ENCODE measurements around the gene HTN1.
"Not testable (repeated sequence)": the region's sequence is repeated elsewhere in the genome, so short reads cannot be mapped to it uniquely, and the experiment has no call there.

Gene HTN1

DNA sequence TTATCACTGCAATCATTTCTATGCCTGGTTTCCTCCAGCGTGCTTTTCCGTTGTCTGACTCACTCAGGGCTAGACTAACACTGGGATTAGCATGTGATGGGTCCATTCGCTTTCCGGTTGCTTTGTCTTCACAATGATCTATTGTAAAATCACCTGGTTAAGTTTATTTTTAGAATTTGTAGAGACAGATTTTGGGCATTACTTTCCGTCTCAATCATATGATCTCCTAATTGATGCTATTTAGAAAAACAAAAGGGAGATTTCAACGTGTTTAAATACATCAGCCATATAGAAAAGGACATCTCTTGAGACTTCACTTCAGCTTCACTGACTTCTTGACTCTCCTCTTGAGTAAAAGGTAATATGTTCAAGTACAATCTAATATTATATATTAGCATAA is at the start of gene HTN1:
HTN1 (plus strand) TSS at position 301 of the 400 bp plus-strand sequence. CDS start 2,639 bp downstream, outside the sequence.
- not testable (repeated sequence) for DNase-seq (ENCODE audit: low spot score)

DNA sequence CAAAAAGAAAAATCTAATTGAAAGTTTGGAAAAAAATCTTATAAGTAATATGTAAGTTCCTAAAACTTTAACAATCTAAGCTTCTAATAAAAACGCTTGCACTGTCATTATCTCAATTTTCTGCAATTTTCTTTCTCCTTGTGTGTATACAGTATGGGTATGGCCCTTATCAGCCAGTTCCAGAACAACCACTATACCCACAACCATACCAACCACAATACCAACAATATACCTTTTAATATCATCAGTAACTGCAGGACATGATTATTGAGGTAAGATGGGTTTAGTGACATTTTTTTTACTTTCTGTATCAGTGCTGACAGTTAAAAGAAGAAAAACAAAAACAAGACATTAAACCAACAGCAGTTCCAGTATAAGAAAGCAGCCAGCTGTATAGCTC is 49.5 kb upstream of the HTN1 start:
- DNase-seq (ENCODE audit: low spot score), result no peak

DNA sequence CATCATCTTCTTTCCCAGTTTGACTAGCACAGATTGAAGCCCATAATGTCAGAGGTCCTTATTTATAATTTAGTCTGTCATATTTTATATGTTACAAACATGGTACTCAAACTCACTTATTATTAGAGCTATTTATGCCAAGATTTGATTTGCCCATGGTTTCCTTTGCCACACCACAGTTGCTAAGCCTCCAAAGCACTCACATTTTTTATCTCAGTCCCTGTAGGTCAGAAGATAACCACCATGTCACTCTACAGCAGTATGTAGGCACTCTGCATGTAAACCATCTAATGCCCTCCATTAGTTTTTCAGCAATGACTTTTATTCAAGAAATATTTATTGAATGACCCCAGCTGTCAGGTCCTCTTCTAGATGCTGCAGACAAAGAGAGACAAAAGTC is 47.7 kb upstream of the HTN1 start:
- no peak for DNase-seq (ENCODE audit: low spot score)

DNA sequence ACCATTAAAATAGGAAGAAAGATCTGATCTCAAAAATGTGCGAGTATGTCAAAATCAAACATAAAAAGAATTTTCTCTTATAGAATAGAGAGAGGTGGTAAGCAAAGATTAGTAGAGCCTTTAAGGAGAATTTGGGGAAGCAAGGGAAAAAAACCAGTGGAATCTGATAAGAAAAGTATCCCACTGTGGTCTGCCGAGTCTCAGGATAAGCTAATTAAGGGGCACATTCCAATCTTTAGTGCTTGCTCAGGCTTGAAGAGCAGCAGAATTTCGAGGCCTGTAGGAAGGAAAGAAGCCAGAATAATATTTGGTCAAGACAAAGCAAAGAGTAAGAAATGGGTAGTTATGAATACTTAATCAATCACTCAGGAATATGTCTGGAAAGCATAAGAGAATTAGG is 41.5 kb upstream of the HTN1 start:
- no peak for DNase-seq (ENCODE audit: low spot score)

DNA sequence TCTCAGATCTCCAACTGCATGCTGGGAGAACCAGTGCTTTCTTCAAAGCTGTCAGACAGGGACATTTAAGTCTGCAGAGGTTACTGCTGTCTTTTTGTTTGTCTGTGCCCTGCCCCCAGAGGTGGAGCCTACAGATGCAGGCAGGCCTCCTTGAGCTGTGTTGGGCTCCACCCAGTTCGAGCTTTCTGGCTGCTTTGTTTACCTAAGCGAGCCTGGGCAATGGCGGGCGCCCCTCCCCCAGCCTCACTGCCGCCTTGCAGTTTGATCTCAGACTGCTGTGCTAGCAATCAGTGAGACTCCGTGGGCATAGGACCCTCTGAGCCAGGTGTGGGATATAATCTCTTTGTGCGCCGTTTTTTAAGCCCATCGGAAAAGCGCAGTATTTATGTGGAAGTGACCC is 31.2 kb upstream of the HTN1 start:
- DNase-seq (ENCODE audit: low spot score), result not testable (repeated sequence)

DNA sequence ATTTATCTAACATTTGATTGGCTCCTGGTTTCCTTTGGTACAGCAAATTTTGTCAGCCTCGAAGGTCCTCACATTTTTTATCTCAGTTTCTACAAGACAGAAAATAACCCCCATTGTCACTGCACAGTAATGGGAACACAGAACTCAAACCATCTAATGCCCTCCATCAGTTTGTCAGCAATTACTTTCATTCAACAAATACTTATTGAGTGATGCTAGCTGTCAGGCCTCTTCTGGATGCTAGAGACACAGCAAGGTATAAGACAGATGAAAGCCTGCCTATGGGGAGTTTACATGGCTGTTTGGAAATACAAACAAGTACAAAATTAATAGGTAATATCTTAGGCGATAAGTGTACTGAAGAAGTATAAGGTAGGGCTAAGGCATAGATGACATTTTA is 27.0 kb upstream of the HTN1 start:
- DNase-seq (ENCODE audit: low spot score), result no peak

DNA sequence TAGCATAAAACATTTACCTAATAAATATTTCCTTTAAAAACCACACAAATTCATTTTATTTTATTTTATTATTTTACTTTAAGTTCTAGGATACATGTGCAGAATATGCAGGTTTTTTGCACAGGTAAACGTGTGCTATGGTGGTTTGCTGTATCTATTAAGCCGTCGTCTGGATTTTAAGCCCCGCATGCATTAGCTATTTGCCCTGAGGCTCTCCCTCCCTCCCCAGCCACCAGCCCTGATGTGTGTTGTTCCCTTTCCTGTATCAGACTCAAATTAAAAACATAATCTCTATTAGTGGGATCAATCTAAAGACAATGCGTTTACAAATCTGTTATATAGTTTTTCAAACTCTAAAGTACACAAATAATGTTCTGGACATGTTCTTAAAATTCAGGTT is 23.2 kb upstream of the HTN1 start:
- no peak for DNase-seq (ENCODE audit: low spot score)

DNA sequence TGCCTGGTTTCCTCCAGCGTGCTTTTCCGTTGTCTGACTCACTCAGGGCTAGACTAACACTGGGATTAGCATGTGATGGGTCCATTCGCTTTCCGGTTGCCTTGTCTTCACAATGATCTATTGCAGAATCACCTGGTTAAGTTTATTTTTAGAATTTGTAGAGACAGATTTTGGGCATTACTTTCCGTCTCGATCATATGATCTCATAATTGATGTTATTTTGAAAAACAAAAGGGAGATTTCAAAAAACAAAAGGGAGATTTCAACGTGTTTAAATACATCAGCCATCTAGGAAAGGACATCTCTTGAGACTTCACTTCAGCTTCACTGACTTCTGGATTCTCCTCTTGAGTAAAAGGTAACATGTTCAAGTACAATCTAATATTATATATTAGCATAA is 22.1 kb upstream of the HTN1 start, which contains the start of gene HTN3:
HTN3 (plus strand) TSS at position 301 of the 400 bp plus-strand sequence. CDS start 2,282 bp downstream, outside the sequence.
- not testable (repeated sequence) for DNase-seq (ENCODE audit: low spot score)

DNA sequence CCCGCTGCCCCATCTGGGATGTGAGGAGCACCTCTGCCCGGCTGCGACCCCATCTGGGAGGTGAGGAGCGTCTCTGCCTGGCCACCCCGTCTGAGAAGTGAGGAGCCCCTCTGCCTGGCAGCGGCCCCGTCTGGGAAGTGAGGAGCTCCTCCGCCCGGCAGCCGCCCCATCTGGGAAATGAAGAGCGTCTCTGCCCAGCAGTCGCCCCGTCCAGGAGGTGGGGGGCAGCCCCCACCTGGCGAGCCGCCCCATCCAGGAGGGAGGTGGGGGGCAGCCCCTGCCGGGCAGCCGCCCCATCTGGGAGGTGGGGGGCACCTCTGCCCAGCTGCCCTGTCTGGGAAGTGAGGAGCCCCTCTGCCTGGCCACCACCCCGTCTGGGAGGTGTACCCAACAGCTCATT is 12.7 kb upstream of the HTN1 start:
- not testable (repeated sequence) for DNase-seq (ENCODE audit: low spot score)

DNA sequence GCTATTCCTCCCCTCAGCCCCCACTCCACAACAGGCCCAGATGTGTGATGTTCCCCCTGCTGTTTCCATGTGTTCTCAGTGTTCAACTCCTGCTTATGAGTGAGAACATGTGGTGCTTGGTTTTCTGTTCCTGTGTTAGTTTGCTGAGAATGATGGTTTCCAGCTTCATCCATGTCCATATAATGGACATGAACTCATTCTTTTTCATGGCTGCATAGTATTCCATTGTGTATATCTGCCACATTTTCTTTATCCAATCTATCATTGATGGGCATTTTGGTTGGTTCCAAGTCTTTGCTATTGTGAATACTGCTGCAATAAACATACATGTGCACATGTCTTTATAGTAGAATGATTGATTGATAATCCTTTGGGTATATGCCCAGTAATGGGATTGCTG is 10.3 kb upstream of the HTN1 start:
- not testable (repeated sequence) for DNase-seq (ENCODE audit: low spot score)

DNA sequence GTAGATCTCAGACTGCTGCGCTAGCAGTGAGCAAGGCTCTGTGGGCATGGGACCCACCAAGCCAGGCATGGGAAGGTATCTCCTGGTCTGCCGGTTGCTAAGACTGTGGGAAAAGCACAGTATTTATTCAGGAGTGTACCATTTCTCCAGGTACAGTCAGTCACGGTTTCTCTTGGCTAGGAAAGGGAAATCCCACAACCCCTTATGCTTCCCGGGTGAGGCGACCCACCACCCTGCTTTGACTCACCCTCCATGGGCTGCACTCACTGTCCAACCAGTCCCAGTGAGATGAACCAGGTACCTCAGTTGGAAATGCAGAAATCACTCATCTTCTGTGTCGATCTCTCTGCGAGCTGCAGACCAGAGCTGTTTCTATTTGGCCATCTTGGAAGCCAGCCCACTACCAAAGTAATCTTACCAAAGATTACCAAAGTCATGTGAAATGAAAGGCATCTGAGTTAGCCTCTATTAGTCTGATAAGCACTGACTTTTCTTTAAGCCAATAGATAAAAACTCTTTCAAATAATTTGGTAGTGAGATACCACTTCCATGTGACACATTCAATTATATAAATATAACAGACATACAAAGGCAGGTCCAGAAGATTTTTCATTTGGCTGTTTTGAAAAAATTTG is 8.5 kb upstream of the HTN1 start:
- DNase-seq (ENCODE audit: low spot score), result no peak

DNA sequence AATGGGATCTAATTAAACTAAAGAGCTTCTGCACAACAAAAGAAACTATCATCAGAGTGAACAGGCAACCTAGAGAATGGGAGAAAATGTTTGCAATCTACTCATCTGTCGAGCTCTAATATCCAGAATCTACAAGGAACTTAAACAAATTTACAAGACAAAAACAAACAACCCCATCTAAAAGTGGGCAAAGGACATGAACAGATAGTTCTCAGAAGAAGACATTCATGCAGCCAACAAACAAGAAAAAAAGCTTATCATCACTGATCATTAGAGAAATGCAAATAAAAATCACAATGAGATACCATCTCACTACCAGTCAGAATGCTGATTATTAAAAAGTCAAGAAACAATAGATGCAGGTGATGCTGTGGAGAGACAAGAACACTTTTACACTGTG is 6.3 kb downstream of the HTN1 start:
- DNase-seq (ENCODE audit: low spot score), result not testable (repeated sequence)

DNA sequence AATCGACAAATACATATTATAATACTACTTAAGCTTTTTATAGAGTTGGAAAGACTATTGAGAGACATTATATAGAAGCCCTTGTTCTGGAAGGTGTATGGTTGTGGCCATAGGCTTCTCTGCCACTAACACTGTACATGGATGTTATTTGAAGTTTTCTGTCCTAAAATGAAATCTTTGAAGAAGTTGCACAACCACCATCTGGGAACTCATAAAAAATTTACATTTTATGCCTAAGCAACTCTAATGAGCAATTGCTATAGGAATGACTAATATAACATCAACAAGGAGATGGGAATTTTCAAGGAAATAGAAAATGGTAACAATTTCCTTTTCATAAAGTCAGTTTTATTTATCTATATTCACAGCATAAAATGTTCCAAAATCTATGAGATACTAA is 7.4 kb downstream of the HTN1 start:
- no peak for DNase-seq (ENCODE audit: low spot score)

DNA sequence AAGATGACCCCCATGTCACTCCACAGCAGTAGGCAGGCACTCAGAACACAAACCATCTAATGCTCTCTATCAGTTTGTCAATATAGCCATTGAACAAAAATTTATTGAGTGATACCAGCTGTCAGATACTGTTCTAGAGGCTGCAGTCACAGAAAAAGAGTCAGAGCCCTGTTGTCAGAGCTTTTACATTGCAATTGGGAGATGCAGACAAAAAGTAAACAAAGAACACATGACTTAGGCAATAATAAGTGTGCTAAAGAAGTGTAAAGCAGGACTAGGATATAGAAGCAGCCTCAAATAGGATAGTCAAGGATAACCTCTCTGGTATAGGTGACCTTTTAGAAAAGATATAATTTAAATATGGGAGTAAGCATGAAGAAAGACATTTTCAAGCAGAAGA is 8.9 kb downstream of the HTN1 start:
- no peak for DNase-seq (ENCODE audit: low spot score)

DNA sequence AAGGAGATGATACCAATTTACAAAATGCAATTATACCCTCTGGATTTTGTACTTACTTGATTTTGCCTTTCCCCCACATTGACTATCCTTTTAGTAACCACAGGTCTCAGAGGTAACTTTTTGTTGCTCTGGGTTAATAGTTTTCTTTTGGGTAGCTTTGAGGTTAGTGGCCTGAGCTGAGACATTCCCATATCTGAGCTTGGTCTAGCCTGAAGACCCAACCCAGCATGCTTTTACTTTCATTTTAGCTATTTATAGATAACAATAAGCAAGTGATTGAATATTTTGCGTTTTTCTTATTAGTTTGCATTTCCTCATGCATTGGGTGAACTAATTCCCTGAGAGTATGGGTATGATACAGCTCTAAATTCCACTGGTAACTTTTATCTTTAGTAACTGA is 11.8 kb downstream of the HTN1 start:
- DNase-seq (ENCODE audit: low spot score), result no peak

DNA sequence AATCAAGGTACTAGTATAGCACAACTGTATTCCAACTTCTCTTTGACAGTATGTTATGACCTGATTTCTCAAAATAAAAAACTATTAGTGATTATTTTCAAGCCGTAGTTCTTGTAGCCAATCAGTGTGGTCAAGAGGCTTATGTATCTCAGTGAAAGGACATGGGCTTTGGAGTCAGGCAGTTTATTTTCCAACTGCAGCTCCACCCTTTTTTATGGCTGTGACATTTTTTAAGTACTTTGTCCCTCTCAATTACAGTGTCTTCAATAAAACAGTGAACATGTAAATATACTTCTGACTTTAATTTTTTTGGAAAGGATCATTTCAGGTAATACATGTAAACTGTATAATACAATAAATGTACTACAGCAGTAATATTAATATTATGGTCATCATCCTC is 30.0 kb downstream of the HTN1 start:
- no peak for DNase-seq (ENCODE audit: low spot score)

DNA sequence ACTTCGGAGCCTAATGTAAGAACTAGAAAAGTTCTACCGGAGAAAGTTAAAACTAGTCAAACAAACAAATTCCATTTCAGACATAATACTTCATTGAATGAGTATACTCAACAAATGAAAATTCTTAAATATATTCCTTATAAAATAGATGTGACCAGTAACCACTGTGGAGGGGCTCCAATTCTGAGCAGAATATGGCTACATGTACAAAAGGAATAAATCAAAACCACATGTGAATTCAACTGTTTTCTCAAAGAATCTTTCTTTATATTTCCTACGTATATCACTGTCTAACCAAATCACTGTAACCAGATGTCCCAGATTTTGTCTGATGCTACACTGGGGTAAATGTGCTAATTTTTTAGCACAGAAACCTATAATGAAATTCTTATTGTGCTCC is 49.0 kb downstream of the HTN1 start:
- DNase-seq (ENCODE audit: low spot score), result no peak
